Loucy (cell line): ENCODE data around the gene KRT4.

Experiments
- H2AFZ ChIP-seq: fragments of 200-600 bp; sonication (generic); 2 replicates; pipeline ENCODE4 v1.6.0; 2016; ENCODE audit warnings: antibody characterized with exemption, mild to moderate bottlenecking, low read length, moderate library complexity
- H3F3A ChIP-seq: fragments of 200-600 bp; 2 replicates; pipeline ENCODE4 v1.6.0; 2016; ENCODE audit warnings: antibody characterized with exemption, low read depth, mild to moderate bottlenecking
- H3K27me3 ChIP-seq: fragments of 200-600 bp; sonication (generic); 2 replicates; pipeline ENCODE4 v1.6.1; 2014; ENCODE audit warnings: low read length, mild to moderate bottlenecking; ENCODE audit not compliant: insufficient read depth, poor library complexity, severe bottlenecking
- H3K36me3 ChIP-seq: fragments of 200-600 bp; sonication (generic); 2 replicates; pipeline ENCODE4 v1.6.1; 2016; ENCODE audit warnings: low read length; ENCODE audit not compliant: insufficient read depth
- H3K4me1 ChIP-seq: fragments of 200-600 bp; sonication (generic); 2 replicates; pipeline ENCODE4 v1.5.1; 2014; ENCODE audit warnings: low read length, mild to moderate bottlenecking; ENCODE audit not compliant: insufficient read depth, poor library complexity, severe bottlenecking
- H3K4me2 ChIP-seq: fragments of 200-600 bp; sonication (generic); 2 replicates; pipeline ENCODE4 v1.6.0; 2014; ENCODE audit warnings: antibody characterized with exemption, low read length, low read depth, mild to moderate bottlenecking; ENCODE audit not compliant: poor library complexity, severe bottlenecking
- H3K4me3 ChIP-seq: fragments of 200-600 bp; sonication (generic); 2 replicates; pipeline ENCODE4 v1.5.1; 2014; ENCODE audit warnings: low read length, mild to moderate bottlenecking, mixed read lengths; ENCODE audit not compliant: poor library complexity, severe bottlenecking
- H3K79me2 ChIP-seq: fragments of 200-600 bp; sonication (generic); 2 replicates; pipeline ENCODE4 v1.6.1; 2014; ENCODE audit warnings: low read length; ENCODE audit not compliant: insufficient read depth
- H3K9ac ChIP-seq: fragments of 200-600 bp; sonication (generic); 2 replicates; pipeline ENCODE4 v1.6.0; 2014; ENCODE audit warnings: mild to moderate bottlenecking, low read depth, low read length, moderate library complexity; ENCODE audit not compliant: poor library complexity, severe bottlenecking
- H3K9me2 ChIP-seq: fragments of 200-600 bp; sonication (generic); replicated peaks from 2 replicates; pipeline ENCODE4 v1.6.1; 2016; ENCODE audit warnings: low read depth, low read length, mixed read lengths
- H3K9me3 ChIP-seq: fragments of 200-600 bp; sonication (generic); 2 replicates; pipeline ENCODE4 v1.6.1; 2014; ENCODE audit warnings: mild to moderate bottlenecking, antibody characterized with exemption, low read length, low read depth; ENCODE audit not compliant: insufficient read depth
- H4K20me1 ChIP-seq: fragments of 200-600 bp; sonication (generic); 2 replicates; pipeline ENCODE4 v1.6.0; 2014; ENCODE audit warnings: antibody characterized with exemption, low read length, mild to moderate bottlenecking; ENCODE audit not compliant: insufficient read depth, poor library complexity, severe bottlenecking
- CTCF ChIP-seq: fragments of 200-600 bp; sonication (generic); conservative IDR thresholded peaks from 2 replicates; pipeline ENCODE4 v1.5.1; 2014; ENCODE audit warnings: mild to moderate bottlenecking, antibody characterized with exemption, low read length
- EZH2phosphoT487 ChIP-seq: fragments of 200-600 bp; IDR thresholded peaks from 2 replicates; pipeline ENCODE4 v1.6.1; 2018; ENCODE audit warnings: antibody characterized with exemption, mild to moderate bottlenecking, moderate library complexity, borderline replicate concordance

KRT4 gene

GRCh38 chr12:52757449-52758176 is 56.3 kb downstream of the KRT4 start:
- Histone ChIP-seq H3K9ac (no peak overlapping the region), H3K4me1 (no peaks in the 10 kb centered on the region), H3K27me3 (no peaks in the 10 kb centered on the region), H3K9me3 (peaks cover 5% of the 10 kb centered on the region; the same call in 1 of the 2 replicates), H2AFZ (no peak overlapping the region), H4K20me1 (no peaks in the 10 kb centered on the region), H3K4me3 (no peak overlapping the region), H3K9me2 (no peaks in the 10 kb centered on the region), H3K4me2 (no peak overlapping the region), H3K79me2 (no peaks in the 10 kb centered on the region), H3F3A (no peaks in the 10 kb centered on the region), H3K36me3 (no peaks in the 10 kb centered on the region)
- no peak for TF ChIP-seq CTCF
- TF ChIP-seq EZH2phosphoT487, result no peak
